SKM-1 treated with dmso at 0.1 percent for 144 hours (cell line): ENCODE results near the gene TSPY10.
"Not testable (repeated sequence)": the region's sequence is repeated elsewhere in the genome, so short reads cannot be mapped to it uniquely, and the experiment has no call there.

Experiments
- DNase-seq: peaks from one replicate; lab custom pipeline; 2025; ENCODE audit not compliant: unreplicated experiment; lab: John Stamatoyannopoulos, UW

TSPY10 gene

GRCh38 chrY:9527580-9527979, at the start of gene TSPY10:
TSPY10 (plus strand) TSS chrY:9527880; CDS start chrY:9527926, 46 bp downstream.
- DNase-seq, result not testable (repeated sequence)

- not testable (repeated sequence) for DNase-seq
Observed at GRCh38 chrY:9486967-9487366, 40.7 kb upstream of the TSPY10 start, which contains the start of gene TSPY9. TSPY9 (plus strand) TSS chrY:9487267; CDS start chrY:9487313, 46 bp downstream.

- DNase-seq, result not testable (repeated sequence)
Observed at GRCh38 chrY:9504396-9504795, 23.3 kb upstream of the TSPY10 start.

GRCh38 chrY:9516287-9516686, 11.4 kb upstream of the TSPY10 start:
- not testable (repeated sequence) for DNase-seq
